Ovary (tissue), 9 donors: ENCODE results near the gene ANKRD29. TPM values are rescaled to one million over a fixed set of nuclear protein-coding genes. Genes with fewer than 3 reads are reported as not detected.
A peak's percentile ranks its signal among the peaks of the same experiment; 100 is the strongest.

Experiments used
- DNase-seq, 5 donors: peaks; one replicate each; pipeline ENCODE4 v3.0.0-alpha.2; 2019 to 2020
- H3K27ac ChIP-seq, 2 donors: fragments of 200-600 bp; one replicate each; pipeline versions ENCODE4 v1.5.1 to v1.8.0; 2019 to 2022
- H3K27me3 ChIP-seq: fragments of 200-600 bp; one replicate; pipeline ENCODE4 v1.8.0; 2022
- H3K36me3 ChIP-seq: fragments of 200-600 bp; sonication (generic); one replicate; pipeline ENCODE4 v1.5.1; 2019
- H3K4me1 ChIP-seq: one replicate; pipeline ENCODE4 v1.8.1; 2013; ENCODE audit warnings: mild to moderate bottlenecking, moderate library complexity; ENCODE audit not compliant: insufficient read depth
- H3K4me3 ChIP-seq: fragments of 200-600 bp; sonication (generic); one replicate; pipeline ENCODE4 v1.5.1; 2017
- H3K9me3 ChIP-seq, 2 donors: fragments of 200-600 bp in 1 of 2; sonication (generic) in 1 of 2; one replicate each; pipeline versions ENCODE4 v1.5.1 to v1.8.1; 2013 to 2019; ENCODE audit warnings: mild to moderate bottlenecking in 1 of 2, moderate library complexity in 1 of 2
- CTCF ChIP-seq, 3 donors: fragments of 450-650 bp in 2 of 3; fragments of 200-600 bp in 1 of 3; IDR thresholded peaks; one replicate each; pipeline versions ENCODE4 v1.5.1 to v1.8.0; 2016 to 2022; ENCODE audit warnings: antibody characterized with exemption in 3 of 3, mild to moderate bottlenecking in 1 of 3
- EP300 ChIP-seq: sonication (generic); formaldehyde crosslinking; IDR thresholded peaks from one replicate; pipeline ENCODE4 v1.6.1; 2017; ENCODE audit warnings: antibody characterized with exemption
- POLR2A ChIP-seq: fragments of 450-650 bp; IDR thresholded peaks from one replicate; pipeline ENCODE4 v1.6.1; 2017; ENCODE audit warnings: antibody characterized with exemption, mild to moderate bottlenecking, moderate library complexity
- WGBS, 3 donors: extraction: QIAGEN DNeasy Blood & Tissue Kit in 1 of 3; methylation state at CpG; one replicate each; pipeline versions ENCODE4 v1.1.5 to v1.1.7; 2013 to 2017; 5-methylcytosine and 5-hydroxymethylcytosine counted together
- intact Hi-C, 4 donors: fragments of 100-400 bp; cut with DNase I; formaldehyde crosslinking; loops; one replicate each; pipeline versions ENCODE4 v1.11.0 to v1.15.1; 2022 to 2023
- polyA plus RNA-seq, 2 donors: library from polyadenylated mRNA; stranded (reverse); fragments of 200-250 nt in 1 of 2; fragments of 350-450 nt in 1 of 2; fragmentation: Illumina TruSeq in 1 of 2; extraction: RNeasy Lipid Tissue Mini Kit (QIAGEN cat#74804) in 1 of 2; gene quantifications; one replicate each; pipeline ENCODE4 v1.2.3, GENCODE V29; 2013 to 2014
- total RNA-seq, 7 donors: library from RNA; depleted of rRNA in 2 of 7; stranded (reverse); fragments of >200 nt in 2 of 7; fragmentation: NEBNext Ultra II Directional in 3 of 7; extraction: Animal tissue kit (Norgen Biotek cat#: 25700) in 3 of 7; gene quantifications; one replicate each; pipeline versions ENCODE4 v1.1.0 to v1.2.4, GENCODE V29; 2016 to 2023
- donor health status: DM: no; HTN: no; CAD: no; lungs with moderate emphysema.
- donor health status: DM: no; HTN: no; CAD: no.
- donor health status: Bipolar disorder and iron deficiency.
- donor health status: DM: yes; HTN: yes; CAD: no.
- donor health status: DM: no; HTN: no; CAD: no.
- donor health status: DM: yes; HTN: yes; CAD: no.

Gene ANKRD29
- total and polyA plus RNA-seq, 9 donors: 14.6 to 25.7 (median 17.6) TPM

GRCh38 chr18:23689616-23690504 lies 27.1 kb upstream of the ANKRD29 start:
- H3K4me3 ChIP-seq: peak overlapping the region; percentile 66
- intact Hi-C loops: loop anchor here in 3 of 4 donors (5.0 to 10.0 kb wide), 2 partner anchors 65 to 68 kb away; no protein-coding TSS in a partner anchor
- 3 to 5% (median 5%) methylated on average over 44 to 85 of the region's 85 CpGs for WGBS, 3 donors
- H3K4me1 ChIP-seq: peaks cover 3% of the 10 kb centered on the region
- peak overlapping the region; percentile 32 to 40 for H3K27ac ChIP-seq
- H3K27me3 ChIP-seq: no peaks in the 10 kb centered on the region
- TF ChIP-seq POLR2A (no peak), CTCF (IDR thresholded peaks at IDR 0.05) (no peak), EP300 (no peak)
- H3K9me3 ChIP-seq: no peaks in the 10 kb centered on the region
- peak; percentile 25 to 52 (median 38) for DNase-seq
- no peaks in the 10 kb centered on the region for H3K36me3 ChIP-seq

- Histone ChIP-seq H3K36me3 (no peaks in the 10 kb centered on the region), H3K9me3 (no peaks in the 10 kb centered on the region), H3K27me3 (no peaks in the 10 kb centered on the region), H3K4me1 (peaks cover 3% of the 10 kb centered on the region), H3K27ac (peak within 1 kb of the TSS; percentile 32 to 40), H3K4me3 (peak within 1 kb of the TSS; percentile 66)
- DNase-seq: peak; percentile 63 to 77 (median 68)
- 1 to 3% (median 1%) methylated on average over 18 to 45 of the region's 45 CpGs for WGBS, 3 donors
- no peak for TF ChIP-seq EP300
- TF ChIP-seq POLR2A: peak; percentile 26
- TF ChIP-seq CTCF (IDR thresholded peaks at IDR 0.05): peak in 2 of 3 donors; percentile 19 to 23
- intact Hi-C loops: loop anchor here in 1 of 4 donors (5.0 kb wide), 1 partner anchor 67 kb away; no protein-coding TSS in a partner anchor
These were observed 26.4 kb upstream of the ANKRD29 start, which contains the start of gene LAMA3 for GRCh38 chr18:23689031-23689615. TSS of gene LAMA3 (plus strand) at chr18:23689453. CDS start at chr18:23689684, 231 bp downstream.

GRCh38 chr18:23688528-23688927 lies 25.8 kb upstream of the ANKRD29 start:
- WGBS, 3 donors: 68% methylated on average over 5 of the region's 5 CpGs
- Histone ChIP-seq H3K27me3 (no peaks in the 10 kb centered on the region), H3K4me1 (peaks cover 3% of the 10 kb centered on the region), H3K9me3 (no peaks in the 10 kb centered on the region), H3K27ac (no peak overlapping the region), H3K36me3 (no peaks in the 10 kb centered on the region), H3K4me3 (no peak overlapping the region)
- intact Hi-C loops: loop anchor here in 1 of 4 donors (5.0 kb wide), 1 partner anchor 66 kb away; no protein-coding TSS in a partner anchor
- TF ChIP-seq EP300: no peak
- no peak for TF ChIP-seq POLR2A
- no peak for TF ChIP-seq CTCF (IDR thresholded peaks at IDR 0.05)
- no peak for DNase-seq

- intact Hi-C loops: loop anchor here in 1 of 4 donors (5.0 kb wide), 1 partner anchor 62 kb away; no protein-coding TSS in a partner anchor
- H3K9me3 ChIP-seq: no peaks in the 10 kb centered on the region
- no peaks in the 10 kb centered on the region for H3K4me1 ChIP-seq
- no peaks in the 10 kb centered on the region for H3K36me3 ChIP-seq
- H3K27ac ChIP-seq: no peak overlapping the region
- H3K27me3 ChIP-seq: no peaks in the 10 kb centered on the region
- WGBS, 3 donors: 5 to 9% (median 9%) methylated on average over 5 of the region's 5 CpGs
- TF ChIP-seq EP300 (no peak), POLR2A (no peak), CTCF (IDR thresholded peaks at IDR 0.05) (no peak)
- peak overlapping the region; percentile 9 for H3K4me3 ChIP-seq
- no peak for DNase-seq
These were observed 21.9 kb upstream of the ANKRD29 start for GRCh38 chr18:23684515-23685197.
